Pons (tissue), 1 donor: Measurements from ENCODE around the gene TBC1D22A.
"Not testable (repeated sequence)": the region's sequence is repeated elsewhere in the genome, so short reads cannot be mapped to it uniquely, and the experiment has no call there.

Experiments
- DNase-seq: peaks from one replicate; pipeline ENCODE4 v3.0.0-alpha.2; 2016; ENCODE audit warnings: low spot score

TBC1D22A gene

GRCh38 chr22:46774253-46774979, 12.0 kb downstream of the TBC1D22A start:
- DNase-seq = peak; percentile 88

- no peak for DNase-seq
Measured at GRCh38 chr22:46774980-46775849, 12.8 kb downstream of the TBC1D22A start.

GRCh38 chr22:46775850-46776826, 13.7 kb downstream of the TBC1D22A start:
- DNase-seq = no peak

- DNase-seq = no peak
Measured at GRCh38 chr22:46776876-46777608, 14.6 kb downstream of the TBC1D22A start.

GRCh38 chr22:46777609-46777970, 15.1 kb downstream of the TBC1D22A start:
- DNase-seq = peak; percentile 55

- DNase-seq = no peak
Measured at GRCh38 chr22:46779023-46779422, 16.6 kb downstream of the TBC1D22A start.

GRCh38 chr22:46779651-46780050, 17.2 kb downstream of the TBC1D22A start:
- no peak for DNase-seq

GRCh38 chr22:46780453-46780852, 18.0 kb downstream of the TBC1D22A start:
- no peak for DNase-seq

GRCh38 chr22:46781291-46781690, 18.8 kb downstream of the TBC1D22A start:
- DNase-seq = no peak

- DNase-seq = not testable (repeated sequence)
Measured at GRCh38 chr22:46782200-46782599, 19.8 kb downstream of the TBC1D22A start.

GRCh38 chr22:46783721-46784120, 21.3 kb downstream of the TBC1D22A start:
- DNase-seq = no peak

GRCh38 chr22:46788441-46789172, 26.2 kb downstream of the TBC1D22A start:
- no peak for DNase-seq

- no peak for DNase-seq
Measured at GRCh38 chr22:46789992-46790391, 27.5 kb downstream of the TBC1D22A start.

GRCh38 chr22:46791201-46791731, 28.8 kb downstream of the TBC1D22A start:
- DNase-seq = peak; percentile 69

GRCh38 chr22:46792061-46792796, 29.8 kb downstream of the TBC1D22A start:
- no peak for DNase-seq

GRCh38 chr22:46792841-46793261, 30.4 kb downstream of the TBC1D22A start:
- DNase-seq = no peak

GRCh38 chr22:46793497-46793896, 31.0 kb downstream of the TBC1D22A start:
- DNase-seq = no peak

GRCh38 chr22:46794067-46794466, 31.6 kb downstream of the TBC1D22A start:
- no peak for DNase-seq

GRCh38 chr22:46794491-46794890, 32.0 kb downstream of the TBC1D22A start:
- no peak for DNase-seq

GRCh38 chr22:46795140-46795539, 32.7 kb downstream of the TBC1D22A start:
- no peak for DNase-seq
